Suprapubic skin (tissue), 3 donors: ENCODE measurements around the gene TREH.
"Not testable (repeated sequence)": the region's sequence is repeated elsewhere in the genome, so short reads cannot be mapped to it uniquely, and the experiment has no call there.

Experiments used
- EP300 ChIP-seq: sonication (generic); formaldehyde crosslinking; IDR thresholded peaks from one replicate; pipeline ENCODE4 v1.6.1; 2017; ENCODE audit warnings: antibody characterized with exemption
- TF ChIP-seq, protein P1 (sequence below), 2 donors: fragments of 200-600 bp in 1 of 2; fragments of 450-650 bp in 1 of 2; sonication (generic) in 1 of 2; IDR thresholded peaks; one replicate each; pipeline ENCODE4 v1.5.1; 2016 to 2019; ENCODE audit warnings: antibody characterized with exemption in 2 of 2, mild to moderate bottlenecking in 1 of 2, moderate library complexity in 1 of 2

DNA sequence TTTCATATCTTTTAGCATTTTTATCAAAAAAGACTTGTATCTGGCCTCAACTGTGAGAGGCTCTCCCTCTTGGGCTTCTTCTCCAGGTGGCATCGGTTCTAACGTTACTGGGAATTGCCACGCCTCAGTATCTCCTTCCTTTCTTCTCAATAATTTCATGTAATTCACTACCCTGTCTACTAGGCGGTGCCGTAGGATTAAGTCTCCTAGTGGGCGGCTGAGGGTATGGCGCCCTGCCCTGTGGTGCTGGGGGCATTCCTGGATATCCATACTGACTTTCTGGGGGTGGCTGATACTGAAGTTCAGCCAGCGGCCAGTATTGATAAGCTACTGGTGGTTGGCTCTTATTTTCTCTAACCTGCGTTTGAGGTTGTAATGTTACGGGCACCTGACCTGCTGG is 48.7 kb upstream of the TREH start:
- TF ChIP-seq, protein P1, sequence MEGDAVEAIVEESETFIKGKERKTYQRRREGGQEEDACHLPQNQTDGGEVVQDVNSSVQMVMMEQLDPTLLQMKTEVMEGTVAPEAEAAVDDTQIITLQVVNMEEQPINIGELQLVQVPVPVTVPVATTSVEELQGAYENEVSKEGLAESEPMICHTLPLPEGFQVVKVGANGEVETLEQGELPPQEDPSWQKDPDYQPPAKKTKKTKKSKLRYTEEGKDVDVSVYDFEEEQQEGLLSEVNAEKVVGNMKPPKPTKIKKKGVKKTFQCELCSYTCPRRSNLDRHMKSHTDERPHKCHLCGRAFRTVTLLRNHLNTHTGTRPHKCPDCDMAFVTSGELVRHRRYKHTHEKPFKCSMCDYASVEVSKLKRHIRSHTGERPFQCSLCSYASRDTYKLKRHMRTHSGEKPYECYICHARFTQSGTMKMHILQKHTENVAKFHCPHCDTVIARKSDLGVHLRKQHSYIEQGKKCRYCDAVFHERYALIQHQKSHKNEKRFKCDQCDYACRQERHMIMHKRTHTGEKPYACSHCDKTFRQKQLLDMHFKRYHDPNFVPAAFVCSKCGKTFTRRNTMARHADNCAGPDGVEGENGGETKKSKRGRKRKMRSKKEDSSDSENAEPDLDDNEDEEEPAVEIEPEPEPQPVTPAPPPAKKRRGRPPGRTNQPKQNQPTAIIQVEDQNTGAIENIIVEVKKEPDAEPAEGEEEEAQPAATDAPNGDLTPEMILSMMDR (IDR thresholded peaks at IDR 0.05), result not testable (repeated sequence)
- TF ChIP-seq EP300, result not testable (repeated sequence)
